GM23248 (cell line): ENCODE measurements around the gene TXNDC17. TPM values are rescaled to one million over a fixed set of nuclear protein-coding genes. Genes with fewer than 3 reads are reported as not detected.
"Not testable (repeated sequence)": the region's sequence is repeated elsewhere in the genome, so short reads cannot be mapped to it uniquely, and the experiment has no call there.

Experiments
- DNase-seq: peaks from one replicate; pipeline ENCODE4 v3.0.0-alpha.2; 2015
- H2AFZ ChIP-seq: fragments of 200-600 bp; sonication (generic); 2 replicates; pipeline ENCODE4 v1.6.1; 2016; ENCODE audit warnings: antibody characterized with exemption
- H3F3A ChIP-seq: fragments of 200-600 bp; sonication (generic); 2 replicates; pipeline ENCODE4 v1.6.1; 2016; ENCODE audit warnings: mild to moderate bottlenecking, antibody characterized with exemption, mixed run types; ENCODE audit not compliant: insufficient read depth
- H3K27ac ChIP-seq: fragments of 200-600 bp; sonication (generic); 2 replicates; pipeline ENCODE4 v1.5.1; 2016; ENCODE audit warnings: mild to moderate bottlenecking
- H3K27me3 ChIP-seq: fragments of 200-600 bp; sonication (generic); replicated peaks from 2 replicates; pipeline ENCODE4 v1.6.1; 2016; ENCODE audit warnings: mild to moderate bottlenecking; ENCODE audit not compliant: insufficient read depth
- H3K36me3 ChIP-seq: fragments of 200-600 bp; sonication (generic); 2 replicates; pipeline ENCODE4 v1.6.1; 2016; ENCODE audit warnings: low read depth, mild to moderate bottlenecking
- H3K4me1 ChIP-seq: fragments of 200-600 bp; sonication (generic); 2 replicates; pipeline ENCODE4 v1.6.1; 2016; ENCODE audit warnings: mild to moderate bottlenecking; ENCODE audit not compliant: insufficient read depth
- H3K4me2 ChIP-seq: fragments of 200-600 bp; sonication (generic); one replicate; pipeline ENCODE4 v1.6.1; 2016; ENCODE audit warnings: mild to moderate bottlenecking; ENCODE audit not compliant: unreplicated experiment
- H3K4me3 ChIP-seq: fragments of 200-600 bp; sonication (generic); 2 replicates; pipeline ENCODE4 v1.5.1; 2016; ENCODE audit warnings: mild to moderate bottlenecking
- H3K79me2 ChIP-seq: fragments of 200-600 bp; sonication (generic); 2 replicates; pipeline ENCODE4 v1.6.1; 2016; ENCODE audit warnings: mild to moderate bottlenecking; ENCODE audit not compliant: insufficient read depth
- H3K9ac ChIP-seq: fragments of 200-600 bp; sonication (generic); 2 replicates; pipeline ENCODE4 v1.6.1; 2016; ENCODE audit warnings: mild to moderate bottlenecking
- H3K9me2 ChIP-seq: fragments of 200-600 bp; sonication (generic); 2 replicates; pipeline ENCODE4 v1.6.1; 2016; ENCODE audit warnings: mixed run types, mild to moderate bottlenecking, moderate library complexity; ENCODE audit not compliant: insufficient read depth
- H3K9me3 ChIP-seq: fragments of 200-600 bp; sonication (generic); one replicate; pipeline ENCODE4 v1.6.1; 2017; ENCODE audit warnings: low read depth
- H4K20me1 ChIP-seq: fragments of 200-600 bp; sonication (generic); 2 replicates; pipeline ENCODE4 v1.6.0; 2016; ENCODE audit not compliant: insufficient read depth
- EZH2 ChIP-seq: fragments of 200-600 bp; sonication (generic); IDR thresholded peaks from 2 replicates; pipeline ENCODE4 v1.6.1; 2018; ENCODE audit warnings: antibody characterized with exemption, mild to moderate bottlenecking; ENCODE audit not compliant: insufficient read depth, poor library complexity, severe bottlenecking
- EZH2phosphoT487 ChIP-seq: fragments of 200-600 bp; sonication (generic); IDR thresholded peaks from 2 replicates; pipeline ENCODE4 v1.6.1; 2018; ENCODE audit warnings: antibody characterized with exemption, moderate library complexity, mild to moderate bottlenecking, low read depth; ENCODE audit not compliant: insufficient read depth
- WGBS, 2 experiments: methylation state at CpG; one replicate each; pipeline ENCODE4 v1.1.6; 2015 to 2017; ENCODE audit warnings: low lambda C conversion rate in 2 of 2, low coverage in 1 of 2; ENCODE audit errors: missing lambda C conversion rate in 2 of 2; 5-methylcytosine and 5-hydroxymethylcytosine counted together
- in situ Hi-C: fragments of 300-500 bp; cut with MboI; formaldehyde crosslinking; loops from 2 replicates; pipeline ENCODE4 v1.15.0; 2020
- microRNA-seq: library from miRNA; unstranded; fragments of <30 nt; microRNA quantifications from one replicate; pipeline ENCODE4, GENCODE V29; 2016; ENCODE audit warnings: borderline number of aligned reads
- polyA plus RNA-seq: library from polyadenylated mRNA; unstranded; fragments of >200 nt; fragmentation: Nextera tagmentation; extraction: Ambion mirVana; gene quantifications from 2 replicates; pipeline ENCODE4 v1.2.1, GENCODE V29; 2016
- small RNA-seq: library from RNA; depleted of rRNA; stranded (forward); fragments of <200 nt; gene quantifications from one replicate; pipeline ENCODE3, GENCODE V24; 2014; ENCODE audit warnings: low read depth, low replicate concordance
- total RNA-seq: library from RNA; depleted of rRNA; stranded (reverse); fragments of >200 nt; shearing (Covaris generic); gene quantifications from 2 replicates; pipeline ENCODE4 v1.2.3, GENCODE V29; 2014; rRNA removed

The TXNDC17 gene
- total and polyA plus RNA-seq, 2 experiments from 2014 or later, result 152 to 630 TPM

GRCh38 chr17:6691546-6691945 is 50.7 kb downstream of the TXNDC17 start:
- in situ Hi-C loops, result no loop called here
- Histone ChIP-seq H3K9me3 (no peaks in the 10 kb centered on the region), H3K36me3 (no peaks in the 10 kb centered on the region), H3F3A (no peaks in the 10 kb centered on the region), H3K9ac (no peak overlapping the region), H3K4me1 (no peaks in the 10 kb centered on the region), H2AFZ (no peak overlapping the region), H3K27ac (no peak overlapping the region), H3K4me3 (no peak overlapping the region), H3K79me2 (no peaks in the 10 kb centered on the region), H3K4me2 (no peak overlapping the region), H3K27me3 (peaks cover 21% of the 10 kb centered on the region), H4K20me1 (no peaks in the 10 kb centered on the region), H3K9me2 (no peaks in the 10 kb centered on the region)
- WGBS, 2 experiments, result 35 to 44% methylated on average over 3 of the region's 3 CpGs
- no peak for TF ChIP-seq EZH2phosphoT487
- no peak for TF ChIP-seq EZH2
- no peak for DNase-seq

- H3K9me2 ChIP-seq, H3K27ac ChIP-seq, H3K9me3 ChIP-seq, H3F3A ChIP-seq, H3K4me3 ChIP-seq, H4K20me1 ChIP-seq, DNase-seq, H3K36me3 ChIP-seq, H3K9ac ChIP-seq, H3K79me2 ChIP-seq, H3K4me1 ChIP-seq, H3K4me2 ChIP-seq, H2AFZ ChIP-seq, in situ Hi-C loops: not testable (repeated sequence)
- WGBS, 2 experiments, result 54 to 60% methylated on average over 4 to 6 of the region's 6 CpGs
- peaks cover 17% of the 10 kb centered on the region for H3K27me3 ChIP-seq
These were observed 51.1 kb downstream of the TXNDC17 start for GRCh38 chr17:6691958-6692357.

Small RNAs within 50 kb of the gene (microRNA-seq; reads per million reads assigned to microRNA genes)
- gene MIR4520-1 (not detected), gene MIR4520-2 (not detected)

Small RNAs within 50 kb of the gene (small RNA-seq; reads per million reads assigned to genes)
- gene MIR4520-1 (not detected), gene RNA5SP435 (not detected)

Other genes starting within 250 kb of the TXNDC17 start
- gene AIPL1, start 205.9 kb upstream of the TXNDC17 start, total RNA-seq, result not detected in 2 replicates
- not detected in 2 replicates for gene AIPL1, start 205.9 kb upstream of the TXNDC17 start, polyA plus RNA-seq
- gene PIMREG, start 196.6 kb upstream of the TXNDC17 start, total RNA-seq, result 20.7 and 28.7 TPM in 2 replicates
- 22.6 and 24.4 TPM in 2 replicates for gene PIMREG, start 196.6 kb upstream of the TXNDC17 start, polyA plus RNA-seq
- 12.8 and 13.7 TPM in 2 replicates for gene PITPNM3, start 84.5 kb upstream of the TXNDC17 start, total RNA-seq
- gene PITPNM3, start 84.5 kb upstream of the TXNDC17 start, polyA plus RNA-seq, result 6.5 and 6.9 TPM in 2 replicates
- gene KIAA0753, start 349 bp upstream of the TXNDC17 start, total RNA-seq, result 14.2 and 20.5 TPM in 2 replicates
- gene KIAA0753, start 349 bp upstream of the TXNDC17 start, polyA plus RNA-seq, result 5.8 and 6.9 TPM in 2 replicates
- gene MED31, start 10.5 kb downstream of the TXNDC17 start, total RNA-seq, result 4.8 and 8.9 TPM in 2 replicates
- 64.9 and 70.0 TPM in 2 replicates for gene MED31, start 10.5 kb downstream of the TXNDC17 start, polyA plus RNA-seq
- gene C17orf100, start 10.7 kb downstream of the TXNDC17 start, total RNA-seq, result 0.63 and 0.86 TPM in 2 replicates
- gene C17orf100, start 10.7 kb downstream of the TXNDC17 start, polyA plus RNA-seq, result 5.2 and 5.5 TPM in 2 replicates
- gene SLC13A5, start 72.3 kb downstream of the TXNDC17 start, total RNA-seq, result 0.76 TPM in 1 of 2 replicates, not detected in the other
- not detected in 2 replicates for gene SLC13A5, start 72.3 kb downstream of the TXNDC17 start, polyA plus RNA-seq
- gene XAF1, start 115.0 kb downstream of the TXNDC17 start, total RNA-seq, result 21.5 and 24.4 TPM in 2 replicates
- gene XAF1, start 115.0 kb downstream of the TXNDC17 start, polyA plus RNA-seq, result 19.2 and 22.0 TPM in 2 replicates
- 1.1 TPM in 1 of 2 replicates, not detected in the other for gene FBXO39, start 135.2 kb downstream of the TXNDC17 start, total RNA-seq
- not detected in 2 replicates for gene FBXO39, start 135.2 kb downstream of the TXNDC17 start, polyA plus RNA-seq
- gene TEKT1, start 190.7 kb downstream of the TXNDC17 start, total RNA-seq, result not detected in 2 replicates
- not detected in 2 replicates for gene TEKT1, start 190.7 kb downstream of the TXNDC17 start, polyA plus RNA-seq